Type B pancreatic cell (in vitro differentiated cells): ENCODE data around the gene XRCC4. TPM values are rescaled to one million over a fixed set of nuclear protein-coding genes. Genes with fewer than 3 reads are reported as not detected.

Experiments
- DNase-seq: peaks from one replicate; pipeline ENCODE4 v3.0.0; 2021; ENCODE audit warnings: mixed read lengths; ENCODE audit not compliant: unreplicated experiment; ENCODE audit errors: extremely low spot score
- H3K27ac Mint-ChIP-seq: 2 replicates; pipeline ENCODE4 v1.8.0; 2021; ENCODE audit warnings: mild to moderate bottlenecking, mixed read lengths
- H3K27me3 Mint-ChIP-seq: 2 replicates; pipeline ENCODE4 v1.8.0; 2021; ENCODE audit warnings: mixed read lengths
- H3K36me3 Mint-ChIP-seq: 2 replicates; pipeline ENCODE4 v1.8.0; 2021; ENCODE audit warnings: mixed read lengths
- H3K4me1 Mint-ChIP-seq: one replicate; pipeline ENCODE4 v1.8.0; 2021; ENCODE audit warnings: mixed read lengths; ENCODE audit not compliant: unreplicated experiment
- H3K4me3 Mint-ChIP-seq: 2 replicates; pipeline ENCODE4 v1.8.0; 2021; ENCODE audit warnings: mild to moderate bottlenecking, mixed read lengths
- H3K9me3 Mint-ChIP-seq: 2 replicates; pipeline ENCODE4 v1.8.0; 2021; ENCODE audit warnings: mixed read lengths
- CTCF ChIP-seq: fragments of 200-600 bp; sonication (generic); conservative IDR thresholded peaks from 2 replicates; pipeline ENCODE4 v1.5.0; 2021; ENCODE audit warnings: antibody characterized with exemption, mild to moderate bottlenecking
- total RNA-seq: library from RNA; stranded (reverse); gene quantifications from 2 replicates; pipeline ENCODE4 v1.2.1, GENCODE V29; 2021; ENCODE audit warnings: low replicate concordance

XRCC4 gene
- total RNA-seq, 1 donor from 2014 or later = 7.4 TPM

GRCh38 chr5:83401122-83401731, 323.9 kb downstream of the XRCC4 start:
- Mint-ChIP-seq H3K4me1 (peaks cover 10% of the 10 kb centered on the region), H3K27me3 (no peaks in the 10 kb centered on the region), H3K4me3 (no peak overlapping the region), H3K9me3 (peaks cover 4% of the 10 kb centered on the region), H3K36me3 (peaks cover 3% of the 10 kb centered on the region), H3K27ac (peak overlapping the region; percentile 57)
- no peak for TF ChIP-seq CTCF
- DNase-seq = no peak

- peak overlapping the region; percentile 57 for H3K27ac Mint-ChIP-seq
Measured at GRCh38 chr5:83401775-83402174, 324.4 kb downstream of the XRCC4 start.

More at GRCh38 chr5:83401775-83402174, 324.4 kb downstream of the XRCC4 start:
- H3K36me3 Mint-ChIP-seq = peaks cover 1% of the 10 kb centered on the region
- H3K4me1 Mint-ChIP-seq = peaks cover 10% of the 10 kb centered on the region
- H3K9me3 Mint-ChIP-seq = peaks cover 1% of the 10 kb centered on the region
- no peak for DNase-seq
- no peaks in the 10 kb centered on the region for H3K27me3 Mint-ChIP-seq
- TF ChIP-seq CTCF = no peak
- no peak overlapping the region for H3K4me3 Mint-ChIP-seq

Other genes starting within 250 kb of the XRCC4 start
- gene TMEM167A, start 153 bp upstream of the XRCC4 start, total RNA-seq = 107 and 124 TPM in 2 replicates